Measurements from ENCODE around the gene FIGN. TPM values are rescaled to one million over a fixed set of nuclear protein-coding genes. Genes with fewer than 3 reads are reported as not detected.

Gene FIGN
- total RNA-seq, 4 donors from 2014 or later, result 3.7 to 14.1 (median 11.6) TPM

- no peak for TF ChIP-seq CTCF (IDR thresholded peaks at IDR 0.05; ENCODE audit: low read depth)
Measured at GRCh38 chr2:163697429-163697828, 38.4 kb downstream of the FIGN start.

DNA sequence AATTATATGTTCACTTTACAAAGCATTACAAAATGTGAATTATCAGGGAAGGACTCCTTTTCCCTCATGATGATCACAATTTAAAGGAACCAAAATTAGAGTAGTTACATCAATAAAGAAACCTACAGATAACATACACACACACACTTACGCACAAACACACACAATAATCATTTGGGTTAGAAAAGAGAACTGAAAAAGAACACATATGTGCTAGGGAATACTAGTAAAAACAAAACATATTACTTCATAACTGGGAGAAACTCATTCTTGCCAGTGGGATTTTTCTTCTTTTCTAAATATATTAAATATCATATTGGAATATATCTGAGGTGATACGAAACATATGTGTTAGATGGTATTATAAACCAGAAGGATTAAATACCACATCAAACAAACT lies 42.3 kb downstream of the FIGN start:
- TF ChIP-seq CTCF (IDR thresholded peaks at IDR 0.05; ENCODE audit: low read depth), result no peak

- no peak for TF ChIP-seq CTCF (IDR thresholded peaks at IDR 0.05; ENCODE audit: low read depth)
Measured at GRCh38 chr2:163692611-163693482, 43.0 kb downstream of the FIGN start.

GRCh38 chr2:163692081-163692480 lies 43.7 kb downstream of the FIGN start:
- no peak for TF ChIP-seq CTCF (IDR thresholded peaks at IDR 0.05; ENCODE audit: low read depth)

- TF ChIP-seq CTCF (IDR thresholded peaks at IDR 0.05; ENCODE audit: low read depth), result no peak
Measured at GRCh38 chr2:163690896-163691295, 44.9 kb downstream of the FIGN start.

DNA sequence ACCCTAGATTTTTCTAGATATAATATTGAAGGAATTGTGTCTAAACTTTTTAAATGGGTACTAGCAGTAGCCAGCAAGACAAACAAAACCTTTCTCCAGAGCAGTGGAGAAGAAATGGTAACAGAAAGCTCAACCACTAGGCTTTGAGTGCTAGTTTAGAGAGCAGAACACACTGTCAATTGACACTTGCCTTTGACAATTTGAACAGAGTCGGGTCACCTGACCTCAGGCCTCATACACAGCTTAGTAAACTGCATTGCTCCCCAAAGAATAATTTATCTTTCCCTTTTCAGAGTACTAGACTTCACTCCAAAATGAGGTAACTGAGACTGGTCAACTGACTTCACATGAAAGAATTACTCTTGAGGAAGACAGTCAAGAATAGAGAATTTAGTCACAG lies 48.6 kb downstream of the FIGN start:
- no peak for TF ChIP-seq CTCF (IDR thresholded peaks at IDR 0.05; ENCODE audit: low read depth)

GRCh38 chr2:163686289-163686688 lies 49.5 kb downstream of the FIGN start:
- TF ChIP-seq CTCF (IDR thresholded peaks at IDR 0.05; ENCODE audit: low read depth), result no peak
